OCI-LY7 (cell line): Measurements from ENCODE around the gene COPE. TPM values are rescaled to one million over a fixed set of nuclear protein-coding genes. Genes with fewer than 3 reads are reported as not detected.

ENCODE experiments used
- BruUV-seq: library from RNA; stranded (reverse); fragments of 400-500 nt; replicated peaks from 2 replicates; lab custom pipeline; 2021; lab: Mats Ljungman, UMichigan
- CTCF ChIA-PET: fragments of 300-600 bp; sonication (Branson Sonifier 250); formaldehyde crosslinking; loops from one replicate; lab custom pipeline; 2022; ENCODE audit warnings: antibody characterized with exemption; ENCODE audit not compliant: unreplicated experiment; lab: Charles Lee
- POLR2A ChIA-PET: fragments of 300-600 bp; sonication (Branson Sonifier 250); formaldehyde crosslinking; loops from one replicate; lab custom pipeline; 2022; ENCODE audit warnings: antibody characterized with exemption; lab: Charles Lee
- DNase-seq: peaks from one replicate; pipeline ENCODE4 v3.0.0-alpha.2; 2015; ENCODE audit warnings: low spot score
- H2AFZ ChIP-seq: fragments of 200-600 bp; sonication (generic), shearing (Covaris generic); 2 replicates; pipeline ENCODE4 v1.6.1; 2014; ENCODE audit warnings: mild to moderate bottlenecking, antibody characterized with exemption, low read length, moderate library complexity
- H3K27ac ChIP-seq: fragments of 200-600 bp; sonication (generic); 2 replicates; pipeline ENCODE4 v1.5.1; 2014; ENCODE audit warnings: mixed run types, low read depth, mild to moderate bottlenecking, moderate library complexity, low read length, inconsistent platforms; ENCODE audit not compliant: poor library complexity, severe bottlenecking
- H3K36me3 ChIP-seq: fragments of 200-600 bp; sonication (generic); 2 replicates; pipeline ENCODE4 v1.6.1; 2014; ENCODE audit warnings: mild to moderate bottlenecking, antibody characterized with exemption, low read length, moderate library complexity, mixed read lengths; ENCODE audit not compliant: insufficient read depth
- H3K4me1 ChIP-seq: fragments of 200-600 bp; sonication (generic); 2 replicates; pipeline ENCODE4 v1.5.1; 2014; ENCODE audit warnings: mild to moderate bottlenecking, low read length; ENCODE audit not compliant: insufficient read depth, poor library complexity, severe bottlenecking
- H3K4me2 ChIP-seq: fragments of 200-600 bp; sonication (generic); 2 replicates; pipeline ENCODE4 v1.6.1; 2014; ENCODE audit warnings: mild to moderate bottlenecking, low read length
- H3K4me3 ChIP-seq: fragments of 200-600 bp; sonication (generic); 2 replicates; pipeline ENCODE4 v1.5.1; 2014; ENCODE audit warnings: mild to moderate bottlenecking, low read depth, low read length; ENCODE audit not compliant: poor library complexity, severe bottlenecking
- H3K79me2 ChIP-seq: fragments of 200-600 bp; sonication (generic); 2 replicates; pipeline ENCODE4 v1.6.1; 2016; ENCODE audit warnings: low read depth, mild to moderate bottlenecking, low read length, moderate library complexity, mixed read lengths; ENCODE audit not compliant: insufficient read depth
- H3K9me2 ChIP-seq: fragments of 200-600 bp; sonication (generic); 2 replicates; pipeline ENCODE4 v1.6.1; 2016; ENCODE audit warnings: mild to moderate bottlenecking, low read length, mixed read lengths; ENCODE audit not compliant: insufficient read depth
- H3K9me3 ChIP-seq: fragments of 200-600 bp; sonication (generic); 2 replicates; pipeline ENCODE4 v1.6.1; 2014; ENCODE audit warnings: mild to moderate bottlenecking, mixed run types, low read length, mixed read lengths
- H4K20me1 ChIP-seq: fragments of 200-600 bp; sonication (generic); 2 replicates; pipeline ENCODE4 v1.6.1; 2014; ENCODE audit warnings: mild to moderate bottlenecking, antibody characterized with exemption, low read length, moderate library complexity, mixed read lengths; ENCODE audit not compliant: insufficient read depth
- CTCF ChIP-seq: fragments of 200-600 bp; sonication (generic); conservative IDR thresholded peaks from 2 replicates; pipeline ENCODE4 v1.5.1; 2014; ENCODE audit warnings: mild to moderate bottlenecking, antibody characterized with exemption, low read length, moderate library complexity, mixed read lengths
- EZH2phosphoT487 ChIP-seq: fragments of 200-600 bp; sonication (generic); IDR thresholded peaks from 2 replicates; pipeline ENCODE4 v1.6.1; 2018; ENCODE audit warnings: low read depth, borderline replicate concordance, mild to moderate bottlenecking, mixed run types, antibody characterized with exemption, low read length, moderate library complexity, mixed read lengths
- intact Hi-C: fragments of 100-400 bp; cut with micrococcal nuclease; formaldehyde crosslinking; loops from one replicate; pipeline ENCODE4 v1.10.0; 2022; ENCODE audit not compliant: unreplicated experiment
- total RNA-seq, 2 experiments: library from RNA; depleted of rRNA in 1 of 2; stranded (reverse); fragments of >200 nt in 1 of 2; shearing (Covaris generic) in 1 of 2; gene quantifications; 2 replicates each; pipeline ENCODE4 v1.2.3, GENCODE V29; 2014 to 2022

The COPE gene
- total RNA-seq, 2 experiments from 2014 or later: 255 to 256 TPM

- no TSS peak for BruUV-seq
- CTCF ChIA-PET: no interaction called here
- Histone ChIP-seq H2AFZ (peak overlapping the region; percentile 45; the same call in 1 of the 2 replicates), H3K4me3 (peak overlapping the region; percentile 8), H3K4me2 (peak overlapping the region; percentile 66), H3K79me2 (no peaks in the 10 kb centered on the region), H3K27ac (peak overlapping the region; percentile 74), H3K36me3 (no peaks in the 10 kb centered on the region), H4K20me1 (no peaks in the 10 kb centered on the region), H3K9me2 (no peaks in the 10 kb centered on the region), H3K4me1 (peaks cover 76% of the 10 kb centered on the region), H3K9me3 (no peaks in the 10 kb centered on the region)
- DNase-seq: peak; percentile 88
- POLR2A ChIA-PET: interaction anchor here (1.0 kb wide), 1 partner anchor 28 kb away, joined by 3 read pairs; the partner anchor contains the start of genes COPE and DDX49
- intact Hi-C loops: no loop called here
- no peak for TF ChIP-seq EZH2phosphoT487
- TF ChIP-seq CTCF: no peak
These were observed 27.7 kb upstream of the COPE start for GRCh38 chr19:18946918-18947317.

- no peaks in the 10 kb centered on the region for H3K9me3 ChIP-seq
- CTCF ChIA-PET: no interaction called here
- no TSS peak for BruUV-seq
- no peak for DNase-seq
- H2AFZ ChIP-seq: peak overlapping the region; percentile 45; the same call in 1 of the 2 replicates
- POLR2A ChIA-PET: interaction anchor here (0.7 to 1.0 kb wide), 2 partner anchors 27 to 579 kb away, joined by 3 read pairs; partner anchors contain the start of genes COPE and DDX49
- H3K4me3 ChIP-seq: no peak overlapping the region
- H3K36me3 ChIP-seq: no peaks in the 10 kb centered on the region
- H3K79me2 ChIP-seq: no peaks in the 10 kb centered on the region
- H3K4me2 ChIP-seq: peak overlapping the region; percentile 66
- H3K9me2 ChIP-seq: no peaks in the 10 kb centered on the region
- intact Hi-C loops: no loop called here
- no peaks in the 10 kb centered on the region for H4K20me1 ChIP-seq
- H3K27ac ChIP-seq: peak overlapping the region; percentile 74
- H3K4me1 ChIP-seq: peaks cover 82% of the 10 kb centered on the region
- TF ChIP-seq CTCF (no peak), EZH2phosphoT487 (no peak)
These were observed 27.1 kb upstream of the COPE start for GRCh38 chr19:18946335-18946734.

GRCh38 chr19:18945297-18945696 lies 26.1 kb upstream of the COPE start:
- Histone ChIP-seq H2AFZ (no peak overlapping the region), H3K4me1 (peaks cover 85% of the 10 kb centered on the region), H3K4me2 (no peak overlapping the region), H3K79me2 (no peaks in the 10 kb centered on the region), H3K4me3 (no peak overlapping the region), H3K9me3 (no peaks in the 10 kb centered on the region), H3K9me2 (no peaks in the 10 kb centered on the region), H3K36me3 (no peaks in the 10 kb centered on the region), H3K27ac (no peak overlapping the region), H4K20me1 (no peaks in the 10 kb centered on the region)
- CTCF ChIA-PET: no interaction called here
- BruUV-seq: no TSS peak
- intact Hi-C loops: no loop called here
- POLR2A ChIA-PET: no interaction called here
- TF ChIP-seq CTCF (no peak), EZH2phosphoT487 (no peak)
- DNase-seq: no peak
